Psoas muscle (tissue), 8 donors: ENCODE measurements around the gene MIPEP. TPM values are rescaled to one million over a fixed set of nuclear protein-coding genes. Genes with fewer than 3 reads are reported as not detected.

Experiments
- ATAC-seq, 4 donors: fragments of 200-7000 bp; cut with Tn5 transposase; one replicate each; pipeline ENCODE4 v1.9.1; 2020; ENCODE audit warnings: moderate library complexity in 3 of 4, mild to moderate bottlenecking in 2 of 4
- DNase-seq, 2 donors: peaks; one replicate each; pipeline ENCODE4 v3.0.0-alpha.2; 2020
- H3K27ac ChIP-seq: fragments of 200-600 bp; one replicate; pipeline ENCODE4 v1.8.0; 2022
- H3K27me3 ChIP-seq, 3 donors: fragments of 200-600 bp in 1 of 3; one replicate each; pipeline versions ENCODE4 v1.6.1 to v1.8.0; 2013 to 2022; ENCODE audit warnings: low read length in 2 of 3, mild to moderate bottlenecking in 2 of 3, moderate library complexity in 1 of 3; ENCODE audit not compliant: insufficient read depth in 3 of 3
- H3K36me3 ChIP-seq, 2 donors: fragments of 200-600 bp in 1 of 2; one replicate each; pipeline versions ENCODE4 v1.6.1 to v1.8.0; 2013 to 2022; ENCODE audit warnings: low read depth in 1 of 2, mild to moderate bottlenecking in 1 of 2, moderate library complexity in 1 of 2; ENCODE audit not compliant: insufficient read depth in 1 of 2
- H3K4me1 ChIP-seq: fragments of 200-600 bp; one replicate; pipeline ENCODE4 v1.8.0; 2022
- H3K4me3 ChIP-seq: fragments of 200-600 bp; one replicate; pipeline ENCODE4 v1.8.0; 2022; ENCODE audit warnings: mild to moderate bottlenecking
- H3K9me3 ChIP-seq: fragments of 200-600 bp; one replicate; pipeline ENCODE4 v1.8.0; 2022
- CTCF ChIP-seq: fragments of 200-600 bp; IDR thresholded peaks from one replicate; pipeline ENCODE4 v1.8.0; 2022; ENCODE audit warnings: antibody characterized with exemption
- WGBS, 3 donors: extraction: QIAGEN DNeasy Blood & Tissue Kit; methylation state at CpG; one replicate each; pipeline versions ENCODE4 v1.1.6 to v1.1.7; 2013; 5-methylcytosine and 5-hydroxymethylcytosine counted together
- intact Hi-C, 2 donors: fragments of 100-400 bp; cut with DNase I; formaldehyde crosslinking; loops; one replicate each; pipeline versions ENCODE4 v1.11.0 to v1.14.2; 2022
- long read RNA-seq, 2 donors: library from polyadenylated mRNA; unstranded; transcript quantifications; one replicate each; pipeline ENCODE4 v2.0.0, GENCODE V29; 2021
- polyA plus RNA-seq, 3 donors: library from polyadenylated mRNA; stranded (reverse); fragments of 200-250 nt; gene quantifications; one replicate each; pipeline ENCODE4 v1.2.3, GENCODE V29; 2013
- total RNA-seq, 4 donors: library from RNA; stranded (reverse); fragmentation: NEBNext Ultra II Directional in 2 of 4; extraction: Animal tissue kit (Norgen Biotek cat#: 25700) in 2 of 4; gene quantifications; one replicate each; pipeline versions ENCODE4 v1.2.1 to v1.2.4, GENCODE V29; 2021 to 2023
- donor health status: healthy with polysubstance abuse.
- donor health status: DM: no; HTN: no; CAD: no; lungs with moderate emphysema.
- donor health status: Bipolar disorder and iron deficiency.
- donor health status: healthy.
- donor health status: DM: yes; HTN: yes; CAD: no.
- donor health status: DM: no; HTN: no; CAD: no.
- donor health status: DM: no; HTN: no; CAD: no.
- donor health status: DM: yes; HTN: yes; CAD: no.

The MIPEP gene
- total RNA-seq (10 to 100 TPM; 13.3 to 28.2 (median 16.7) TPM), polyA plus RNA-seq (10 to 100 TPM; 15.2 to 27.1 (median 17.0) TPM)
- long read RNA-seq, donor 1, transcript MIPEP-201 (19 exons, 2,400 nt) = major isoform, 19 of 22 reads
- long read RNA-seq, donor 1, partial matches to known transcripts = 1 of 22 reads
- long read RNA-seq, donor 1, other reads (novel, unspliced or antisense) = 1 of 22 reads
- long read RNA-seq, donor 2, transcript MIPEP-201 (19 exons, 2,400 nt) = major isoform, 24 of 31 reads
- long read RNA-seq, donor 2, partial matches to known transcripts = 3 of 31 reads
- long read RNA-seq, donor 2, other reads (novel, unspliced or antisense) = 3 of 31 reads

GRCh38 chr13:23888658-23889614 is at the start of gene MIPEP:
TSS of gene MIPEP (minus strand) at chr13:23889400. CDS start at chr13:23889320, 80 bp downstream.
- Histone ChIP-seq H3K27me3 (no peaks in the 10 kb centered on the region), H3K9me3 (no peaks in the 10 kb centered on the region), H3K4me1 (peaks cover 20% of the 10 kb centered on the region), H3K27ac (peak within 1 kb of the TSS; percentile 85), H3K36me3 (peaks cover 4 to 10% of the 10 kb centered on the region in 2 donors), H3K4me3 (peak within 1 kb of the TSS; percentile 88)
- WGBS, 3 donors = 0 to 1% (median 0%) methylated on average over 73 to 75 of the region's 75 CpGs
- DNase-seq (peak; percentile 93 to 96), ATAC-seq (peak; percentile 99 to 100 (median 99))
- TF ChIP-seq CTCF = peak; percentile 70
- intact Hi-C loops = no loop called here

GRCh38 chr13:23934520-23934919 is 45.3 kb upstream of the MIPEP start:
- Histone ChIP-seq H3K9me3 (no peaks in the 10 kb centered on the region), H3K27me3 (no peaks in the 10 kb centered on the region), H3K4me3 (no peak overlapping the region), H3K27ac (no peak overlapping the region), H3K36me3 (no peaks in the 10 kb centered on the region), H3K4me1 (no peaks in the 10 kb centered on the region)
- intact Hi-C loops = no loop called here
- no peak for ATAC-seq
- no peak for DNase-seq
- 56 to 65% (median 61%) methylated on average over 2 of the region's 2 CpGs for WGBS, 3 donors
- no peak for TF ChIP-seq CTCF

DNA sequence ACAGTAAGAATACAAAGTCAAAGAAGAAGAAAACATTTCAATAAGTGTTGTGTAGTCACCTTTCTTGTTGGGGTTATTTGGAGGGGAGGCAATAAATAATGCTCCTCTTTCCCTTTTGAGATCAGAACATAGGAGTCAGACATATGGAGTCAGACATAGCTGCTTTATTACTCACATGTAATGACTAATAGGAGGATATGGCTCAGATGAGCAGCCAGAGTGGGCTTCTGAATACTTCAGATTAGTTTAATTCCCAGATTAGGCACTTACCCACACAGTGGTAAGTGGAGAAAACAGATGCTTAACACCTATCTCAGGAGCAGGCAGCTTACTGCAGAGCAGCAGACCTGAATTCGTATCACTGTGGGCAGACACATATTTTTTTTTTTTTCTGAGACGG is 39.8 kb upstream of the MIPEP start:
- WGBS, 3 donors = 88 to 97% (median 94%) methylated on average over 2 of the region's 2 CpGs
- ATAC-seq = no peak
- intact Hi-C loops = no loop called here
- Histone ChIP-seq H3K9me3 (no peaks in the 10 kb centered on the region), H3K36me3 (no peaks in the 10 kb centered on the region), H3K27ac (no peak overlapping the region), H3K4me3 (no peak overlapping the region), H3K27me3 (no peaks in the 10 kb centered on the region), H3K4me1 (no peaks in the 10 kb centered on the region)
- TF ChIP-seq CTCF = no peak
- no peak for DNase-seq

DNA sequence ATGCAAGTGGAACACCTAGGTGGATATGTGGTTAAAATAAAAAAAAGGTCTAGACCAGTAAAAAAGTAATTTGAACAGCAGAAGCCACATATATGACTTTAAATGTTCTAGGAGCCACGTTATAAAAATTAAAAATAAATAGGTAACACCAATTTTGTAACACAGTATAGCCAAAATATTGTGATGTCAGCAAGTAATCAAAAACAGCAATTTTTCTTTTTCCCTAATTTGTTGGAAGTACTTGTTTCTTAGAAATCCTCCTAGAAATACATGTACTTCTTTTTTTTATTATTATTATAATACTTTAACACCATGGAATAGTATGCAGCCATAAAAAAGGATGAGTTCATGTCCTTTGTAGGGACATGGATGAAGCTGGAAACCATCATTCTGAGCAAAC is 33.8 kb upstream of the MIPEP start:
- ATAC-seq (no peak), DNase-seq (no peak)
- Histone ChIP-seq H3K27ac (no peak overlapping the region), H3K4me3 (no peak overlapping the region), H3K9me3 (no peaks in the 10 kb centered on the region), H3K4me1 (no peaks in the 10 kb centered on the region), H3K27me3 (peaks cover 0 to 7% (median 0%) of the 10 kb centered on the region in 3 donors), H3K36me3 (no peaks in the 10 kb centered on the region)
- WGBS, 3 donors = 62 to 69% (median 65%) methylated on average over 1 of the region's 1 CpG
- no peak for TF ChIP-seq CTCF
- intact Hi-C loops = no loop called here
